Measurements from ENCODE around the gene NEDD9.

NEDD9 gene

DNA sequence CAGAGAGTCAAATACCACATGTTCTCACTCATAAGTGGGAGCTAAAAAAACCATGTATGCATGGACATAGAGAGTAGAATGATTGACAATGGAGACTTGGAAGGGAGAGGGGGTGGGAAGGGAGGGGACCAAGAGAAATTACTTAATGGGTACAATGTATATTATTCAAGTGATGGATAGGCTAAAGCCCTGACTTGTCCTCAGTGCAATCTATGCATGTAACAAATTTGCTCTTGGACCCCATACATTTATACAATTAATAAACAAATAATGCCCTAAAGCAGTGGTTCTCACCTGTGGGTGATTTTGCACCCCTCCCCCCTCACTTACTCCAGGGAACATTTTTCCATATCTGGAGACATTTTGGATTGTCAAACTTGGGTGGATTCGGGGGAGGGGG, 33.5 kb upstream of the NEDD9 start:
- no peak overlapping the region for H3K4me3 ChIP-seq (ENCODE audit: low read depth, low read length)
- no peak for DNase-seq (ENCODE audit: low read depth, low spot score)
- TF ChIP-seq, protein P1, sequence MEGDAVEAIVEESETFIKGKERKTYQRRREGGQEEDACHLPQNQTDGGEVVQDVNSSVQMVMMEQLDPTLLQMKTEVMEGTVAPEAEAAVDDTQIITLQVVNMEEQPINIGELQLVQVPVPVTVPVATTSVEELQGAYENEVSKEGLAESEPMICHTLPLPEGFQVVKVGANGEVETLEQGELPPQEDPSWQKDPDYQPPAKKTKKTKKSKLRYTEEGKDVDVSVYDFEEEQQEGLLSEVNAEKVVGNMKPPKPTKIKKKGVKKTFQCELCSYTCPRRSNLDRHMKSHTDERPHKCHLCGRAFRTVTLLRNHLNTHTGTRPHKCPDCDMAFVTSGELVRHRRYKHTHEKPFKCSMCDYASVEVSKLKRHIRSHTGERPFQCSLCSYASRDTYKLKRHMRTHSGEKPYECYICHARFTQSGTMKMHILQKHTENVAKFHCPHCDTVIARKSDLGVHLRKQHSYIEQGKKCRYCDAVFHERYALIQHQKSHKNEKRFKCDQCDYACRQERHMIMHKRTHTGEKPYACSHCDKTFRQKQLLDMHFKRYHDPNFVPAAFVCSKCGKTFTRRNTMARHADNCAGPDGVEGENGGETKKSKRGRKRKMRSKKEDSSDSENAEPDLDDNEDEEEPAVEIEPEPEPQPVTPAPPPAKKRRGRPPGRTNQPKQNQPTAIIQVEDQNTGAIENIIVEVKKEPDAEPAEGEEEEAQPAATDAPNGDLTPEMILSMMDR (IDR thresholded peaks at IDR 0.05; ENCODE audit: insufficient read depth, low read length, missing control alignments) = no peak
- POLR2A ChIA-PET = no interaction called here
- CTCF ChIA-PET = no interaction called here

DNA sequence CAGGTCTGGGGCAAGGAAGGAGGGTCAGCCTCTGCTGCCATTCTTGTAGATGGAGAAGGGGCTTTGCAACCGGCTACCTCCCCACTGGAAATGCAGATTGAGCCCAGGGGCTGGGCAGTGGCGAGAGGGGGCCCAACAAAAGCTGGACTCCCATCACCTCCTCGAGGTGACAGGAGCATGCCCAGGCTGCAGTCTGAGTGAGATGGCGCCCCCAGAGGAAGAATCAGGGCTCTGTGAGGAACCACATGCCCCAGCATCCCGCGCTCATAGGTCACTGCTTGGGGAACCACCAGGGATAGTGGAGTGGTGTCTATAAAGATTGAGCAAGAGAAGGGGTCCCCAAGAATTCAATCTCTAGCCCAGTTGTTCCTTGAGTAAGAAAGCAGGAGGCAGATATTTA, 31.6 kb upstream of the NEDD9 start:
- H3K4me3 ChIP-seq (ENCODE audit: low read depth, low read length) = no peak overlapping the region
- TF ChIP-seq, protein P1 (IDR thresholded peaks at IDR 0.05; ENCODE audit: insufficient read depth, low read length, missing control alignments) = no peak
- CTCF ChIA-PET = interaction anchor here (2.2 kb wide), 1 partner anchor 14 kb away, joined by 7 read pairs; no protein-coding TSS in a partner anchor
- POLR2A ChIA-PET = no interaction called here
- DNase-seq (ENCODE audit: low read depth, low spot score) = no peak

DNA sequence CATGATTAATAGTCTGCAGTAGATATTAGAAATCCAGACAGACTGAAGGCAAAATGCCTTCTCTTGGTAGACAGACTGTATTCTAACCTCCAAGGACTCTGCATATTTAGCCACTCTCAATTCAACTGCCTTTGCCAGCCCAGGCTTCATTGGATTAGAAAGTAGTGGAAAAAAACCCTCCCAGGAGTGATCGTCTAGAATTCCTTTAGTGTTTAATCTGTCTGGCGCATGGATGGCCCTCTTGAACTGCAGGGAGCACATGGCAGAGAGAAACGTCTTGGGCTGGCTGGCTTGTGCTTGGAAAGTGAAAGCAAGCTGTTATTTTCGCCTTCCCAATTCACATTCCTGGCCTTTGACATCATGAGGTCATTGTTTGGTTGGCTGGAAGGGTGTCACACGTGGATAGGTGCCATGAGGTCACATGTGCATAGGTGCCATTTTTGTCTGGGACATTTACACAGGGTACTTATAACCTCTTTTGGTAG, 30.9 kb upstream of the NEDD9 start:
- TF ChIP-seq, protein P1 (IDR thresholded peaks at IDR 0.05; ENCODE audit: insufficient read depth, low read length, missing control alignments) = no peak
- no peak overlapping the region for H3K4me3 ChIP-seq (ENCODE audit: low read depth, low read length)
- POLR2A ChIA-PET = interaction anchor here (1.1 kb wide), 1 partner anchor 31 kb away, joined by 3 read pairs; the partner anchor contains the start of gene NEDD9
- CTCF ChIA-PET = interaction anchor here (1.4 to 2.2 kb wide), 2 partner anchors 14 to 233 kb away, joined by 7 read pairs; no protein-coding TSS in a partner anchor
- no peak for DNase-seq (ENCODE audit: low read depth, low spot score)

GRCh38 chr6:11262242-11262641, 29.8 kb upstream of the NEDD9 start:
- TF ChIP-seq, protein P1 (IDR thresholded peaks at IDR 0.05; ENCODE audit: insufficient read depth, low read length, missing control alignments) = no peak
- H3K4me3 ChIP-seq (ENCODE audit: low read depth, low read length) = no peak overlapping the region
- ChIA-PET CTCF (interaction anchor here (1.1 to 2.2 kb wide), 5 partner anchors 13 to 234 kb away, joined by 3 to 7 read pairs (median 4); no protein-coding TSS in a partner anchor), POLR2A (no interaction called here)
- no peak for DNase-seq (ENCODE audit: low read depth, low spot score)

GRCh38 chr6:11260249-11261038, 28.0 kb upstream of the NEDD9 start:
- TF ChIP-seq, protein P1 (IDR thresholded peaks at IDR 0.05; ENCODE audit: insufficient read depth, low read length, missing control alignments) = no peak
- no peak for DNase-seq (ENCODE audit: low read depth, low spot score)
- H3K4me3 ChIP-seq (ENCODE audit: low read depth, low read length) = no peak overlapping the region
- ChIA-PET CTCF (no interaction called here), POLR2A (no interaction called here)

Data from AG04449 (cell line).